ENCODE data around the gene NLRP3.

The NLRP3 gene

DNA sequence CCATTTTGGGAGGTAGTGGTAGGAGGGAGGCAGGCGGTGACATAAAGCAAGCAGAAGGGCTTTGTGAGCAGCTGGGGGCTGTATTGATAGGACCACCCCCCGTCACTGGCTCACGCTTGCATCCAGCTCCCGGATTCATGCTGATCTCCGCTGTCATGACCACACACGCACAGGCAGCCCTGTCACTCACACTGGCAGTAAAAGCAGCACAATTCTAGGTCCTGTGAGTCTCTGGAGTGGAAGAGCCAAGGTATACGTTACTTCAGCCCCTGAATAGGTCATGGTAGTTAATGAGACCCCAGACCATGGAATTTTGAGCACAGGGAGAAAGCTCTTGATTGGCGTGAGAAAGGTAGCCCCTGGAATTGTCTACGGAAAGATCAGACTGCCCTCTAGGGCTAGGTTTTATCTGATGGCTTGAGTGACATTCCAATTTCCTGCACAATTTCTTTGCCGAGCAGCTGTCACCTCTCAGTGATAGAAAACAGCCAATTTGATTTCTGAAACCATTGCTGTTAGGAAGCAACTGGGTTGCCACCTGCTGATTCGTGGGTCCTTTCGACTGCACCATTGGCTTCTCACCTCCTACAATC lies 36.6 kb downstream of the NLRP3 start:
- no peak overlapping the region for H3K27ac ChIP-seq
- TF ChIP-seq, protein P1, sequence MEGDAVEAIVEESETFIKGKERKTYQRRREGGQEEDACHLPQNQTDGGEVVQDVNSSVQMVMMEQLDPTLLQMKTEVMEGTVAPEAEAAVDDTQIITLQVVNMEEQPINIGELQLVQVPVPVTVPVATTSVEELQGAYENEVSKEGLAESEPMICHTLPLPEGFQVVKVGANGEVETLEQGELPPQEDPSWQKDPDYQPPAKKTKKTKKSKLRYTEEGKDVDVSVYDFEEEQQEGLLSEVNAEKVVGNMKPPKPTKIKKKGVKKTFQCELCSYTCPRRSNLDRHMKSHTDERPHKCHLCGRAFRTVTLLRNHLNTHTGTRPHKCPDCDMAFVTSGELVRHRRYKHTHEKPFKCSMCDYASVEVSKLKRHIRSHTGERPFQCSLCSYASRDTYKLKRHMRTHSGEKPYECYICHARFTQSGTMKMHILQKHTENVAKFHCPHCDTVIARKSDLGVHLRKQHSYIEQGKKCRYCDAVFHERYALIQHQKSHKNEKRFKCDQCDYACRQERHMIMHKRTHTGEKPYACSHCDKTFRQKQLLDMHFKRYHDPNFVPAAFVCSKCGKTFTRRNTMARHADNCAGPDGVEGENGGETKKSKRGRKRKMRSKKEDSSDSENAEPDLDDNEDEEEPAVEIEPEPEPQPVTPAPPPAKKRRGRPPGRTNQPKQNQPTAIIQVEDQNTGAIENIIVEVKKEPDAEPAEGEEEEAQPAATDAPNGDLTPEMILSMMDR (conservative IDR thresholded peaks at IDR 0.05), result no peak

DNA sequence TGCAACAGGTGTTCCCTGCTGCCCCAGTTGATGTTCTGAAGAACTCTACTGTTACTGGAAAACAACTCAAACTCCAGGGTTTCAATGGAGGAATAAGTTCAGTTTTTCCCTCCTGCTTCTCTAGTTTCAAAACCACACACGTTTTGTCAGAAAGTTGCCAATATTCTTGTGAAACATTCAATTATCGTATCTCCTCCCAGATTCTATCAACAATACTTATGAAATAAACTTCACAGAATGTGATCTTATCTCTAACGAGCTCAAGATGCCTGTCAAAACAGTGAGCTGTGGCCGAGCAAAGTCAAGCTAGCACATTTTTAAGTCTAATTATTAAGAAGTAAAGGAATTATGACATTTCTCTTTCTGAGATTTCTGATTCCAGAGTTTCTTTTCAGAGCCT lies 37.3 kb downstream of the NLRP3 start:
- TF ChIP-seq, protein P1 (conservative IDR thresholded peaks at IDR 0.05), result no peak
- H3K27ac ChIP-seq, result no peak overlapping the region

DNA sequence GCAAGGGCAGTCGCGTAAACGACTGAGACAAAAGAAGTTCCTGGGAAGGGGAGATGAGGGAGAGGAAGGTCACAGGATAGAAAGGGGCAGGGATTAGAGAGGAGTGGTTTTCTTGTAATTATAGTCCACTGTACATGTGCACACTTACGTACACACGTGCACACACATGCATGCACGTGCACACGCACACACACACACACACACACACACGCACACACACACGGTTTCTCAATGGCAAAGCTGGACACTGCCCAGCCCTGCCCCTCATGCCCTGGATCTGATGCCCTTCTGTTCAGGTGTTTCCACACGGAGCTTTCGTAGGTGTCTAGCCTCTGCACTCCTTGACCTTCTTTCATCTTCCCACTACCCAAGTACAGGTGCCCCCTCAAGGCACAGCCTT lies 38.0 kb downstream of the NLRP3 start:
- TF ChIP-seq, protein P1 (conservative IDR thresholded peaks at IDR 0.05), result no peak
- no peak overlapping the region for H3K27ac ChIP-seq

DNA sequence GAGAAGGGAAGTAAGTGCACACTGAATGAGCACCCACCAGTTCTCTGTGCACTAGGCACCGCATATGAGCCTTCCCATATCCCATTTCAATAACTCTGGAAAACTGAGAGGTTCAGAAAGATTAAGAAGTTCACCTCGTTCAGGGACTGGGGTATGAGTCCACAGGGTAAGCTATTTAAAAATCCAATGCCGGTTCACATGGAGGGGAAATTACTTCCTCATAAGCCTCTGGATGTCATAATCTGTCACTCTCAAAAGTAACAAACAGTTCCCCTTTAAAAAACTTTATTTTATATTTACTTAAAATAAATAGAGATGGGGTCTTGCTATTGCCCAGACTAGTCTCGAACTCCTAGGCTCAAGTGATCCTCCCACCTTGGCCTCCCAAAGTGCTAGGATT lies 40.0 kb downstream of the NLRP3 start:
- TF ChIP-seq, protein P1 (conservative IDR thresholded peaks at IDR 0.05), result no peak
- no peak overlapping the region for H3K27ac ChIP-seq

DNA sequence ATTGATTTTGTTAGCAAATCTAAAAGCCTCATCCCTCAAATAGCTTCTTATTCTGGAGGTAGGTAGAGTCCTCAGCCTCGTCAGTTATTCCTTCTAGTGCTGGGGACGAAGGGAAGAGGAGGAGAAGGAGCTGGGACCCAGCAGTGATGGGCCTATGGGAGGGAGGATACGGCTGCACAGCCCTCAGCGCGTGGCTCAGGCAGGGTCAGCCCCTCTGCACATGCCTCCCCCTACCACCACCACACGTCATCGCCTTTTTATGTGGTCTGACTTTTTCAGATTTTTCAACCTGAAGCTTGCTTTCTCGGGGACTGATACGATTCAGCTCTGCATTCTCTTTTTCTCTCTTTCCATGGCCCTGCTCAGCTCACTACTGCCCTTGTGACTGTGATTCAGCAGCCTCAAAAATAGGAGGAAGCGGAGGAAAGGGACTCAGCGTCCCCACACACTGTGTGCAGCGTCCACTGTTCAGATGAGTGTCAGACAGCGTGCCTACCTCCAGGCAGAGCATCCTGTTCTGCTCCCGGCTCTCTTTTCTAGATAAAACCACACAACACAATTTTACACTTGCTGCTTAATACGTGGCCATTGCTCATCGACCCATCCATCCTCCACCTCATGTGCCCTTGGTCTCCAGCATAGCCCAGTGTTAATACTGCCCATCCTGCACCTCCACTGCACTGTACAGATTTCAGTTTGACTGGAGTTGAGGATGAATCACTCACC lies 41.1 kb downstream of the NLRP3 start:
- H3K27ac ChIP-seq, result no peak overlapping the region
- TF ChIP-seq, protein P1 (conservative IDR thresholded peaks at IDR 0.05), result no peak

DNA sequence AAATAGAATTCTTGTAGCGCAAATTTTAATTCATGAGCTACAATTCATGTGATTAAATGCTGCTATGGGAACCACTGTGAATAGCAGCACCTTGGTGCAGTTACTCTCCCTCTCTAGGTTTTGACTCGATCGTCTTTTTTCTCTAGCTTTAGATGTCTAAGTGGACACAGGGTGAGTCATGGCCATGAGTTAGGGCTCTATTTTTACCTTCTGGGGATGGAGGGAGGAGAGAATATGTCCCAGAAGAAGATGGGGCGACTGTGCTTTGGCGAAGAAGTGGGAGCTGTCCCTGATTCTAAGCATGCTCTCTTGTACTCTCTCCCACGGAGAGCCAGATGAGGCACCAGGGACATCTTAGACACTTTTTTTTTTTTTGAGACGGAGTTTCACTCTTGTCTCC lies 43.5 kb downstream of the NLRP3 start:
- no peak overlapping the region for H3K27ac ChIP-seq
- TF ChIP-seq, protein P1 (conservative IDR thresholded peaks at IDR 0.05), result no peak

DNA sequence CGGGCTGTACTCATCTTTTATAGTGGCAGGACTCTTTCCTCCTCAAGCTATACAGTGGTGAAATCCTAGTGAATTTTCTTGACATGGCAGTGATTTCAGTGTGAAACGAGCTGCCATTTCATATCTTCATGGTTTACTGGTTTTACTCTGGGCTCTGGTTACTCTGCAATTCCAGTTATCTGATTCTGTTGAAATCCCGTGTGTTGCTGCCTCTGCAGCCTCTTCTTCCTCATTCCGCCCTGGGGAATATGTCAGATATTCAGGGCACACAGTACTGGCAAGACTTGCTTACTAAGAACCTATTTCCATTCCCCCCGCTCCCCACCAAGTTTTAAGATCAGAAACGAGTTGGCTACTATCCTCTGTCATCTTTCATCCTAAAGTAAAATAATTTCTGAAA lies 49.8 kb downstream of the NLRP3 start:
- no peak overlapping the region for H3K27ac ChIP-seq
- TF ChIP-seq, protein P1 (conservative IDR thresholded peaks at IDR 0.05), result no peak

Measured in VCaP (cell line).